ENCODE data around the gene GALNT17.

GALNT17 gene

DNA sequence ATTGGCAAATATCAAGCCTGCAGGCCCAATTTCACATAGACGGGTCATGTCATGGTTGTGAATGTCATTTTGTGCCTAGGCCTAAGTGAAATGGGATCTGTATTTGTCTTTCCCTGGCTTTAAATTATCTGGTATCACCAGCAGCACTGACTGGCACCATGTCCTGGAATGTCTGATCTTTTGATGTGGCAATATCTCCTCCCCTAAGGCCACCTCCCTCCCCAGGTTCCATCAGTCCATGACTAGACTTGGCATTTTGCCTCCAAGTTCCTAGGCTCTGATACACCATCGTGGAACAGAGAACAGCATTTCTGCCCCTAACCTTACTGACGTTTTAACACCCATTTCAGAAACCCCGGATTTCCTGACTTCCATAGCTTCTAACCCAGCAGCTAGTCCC, 513.9 kb downstream of the GALNT17 start:
- no peak for DNase-seq

DNA sequence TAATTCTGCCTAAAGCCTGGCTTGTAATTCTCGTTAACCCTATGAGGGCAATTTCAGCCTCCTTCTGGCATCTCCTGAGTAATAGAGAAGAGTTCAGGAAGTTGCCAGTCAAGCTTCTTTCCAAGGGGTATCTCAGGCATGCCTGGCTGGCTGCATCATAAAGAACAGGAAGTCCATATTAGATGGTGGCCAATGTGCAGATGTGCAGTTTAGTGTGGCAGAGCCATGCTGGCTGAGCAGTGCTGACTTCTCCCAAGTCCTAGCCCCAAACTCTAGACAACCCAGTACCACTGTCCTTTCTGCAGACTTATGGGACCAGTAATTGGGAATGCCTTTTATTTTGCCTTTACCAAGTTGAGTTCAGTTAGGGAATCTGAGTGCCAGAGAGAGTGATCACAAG, 517.9 kb downstream of the GALNT17 start:
- DNase-seq: no peak

DNA sequence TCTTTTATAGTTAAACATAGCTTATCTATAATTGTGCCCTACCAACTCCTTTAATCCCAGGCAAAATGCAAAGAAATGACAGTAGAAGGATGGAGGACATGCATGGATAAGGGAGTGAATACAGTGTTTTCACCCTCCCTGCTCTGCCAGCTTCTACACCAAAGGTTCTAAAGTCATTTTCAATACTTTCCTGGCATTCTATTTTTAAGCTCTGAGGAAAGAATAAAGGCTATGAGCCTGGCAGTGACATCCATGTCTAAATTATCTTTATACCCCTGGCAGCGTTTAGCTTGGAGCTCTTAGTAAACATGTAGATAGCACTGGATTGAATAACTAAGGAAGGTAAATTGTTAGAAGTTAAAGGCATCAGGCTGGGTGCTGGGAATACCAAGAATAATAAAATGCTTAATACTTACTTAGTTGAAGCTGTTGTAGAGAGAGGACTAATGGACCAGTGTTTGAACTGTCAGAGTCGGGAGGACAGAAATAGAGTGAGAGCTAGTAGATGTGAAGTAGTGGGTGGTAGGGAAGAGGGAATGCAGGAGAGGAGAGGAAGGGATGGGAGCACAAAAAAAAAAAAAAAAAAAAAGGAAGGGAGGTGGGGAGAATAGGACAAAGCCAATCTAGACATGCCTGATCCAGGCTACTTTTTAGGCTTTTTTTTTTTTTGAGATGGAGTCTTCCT, 518.9 kb downstream of the GALNT17 start:
- DNase-seq: no peak

DNA sequence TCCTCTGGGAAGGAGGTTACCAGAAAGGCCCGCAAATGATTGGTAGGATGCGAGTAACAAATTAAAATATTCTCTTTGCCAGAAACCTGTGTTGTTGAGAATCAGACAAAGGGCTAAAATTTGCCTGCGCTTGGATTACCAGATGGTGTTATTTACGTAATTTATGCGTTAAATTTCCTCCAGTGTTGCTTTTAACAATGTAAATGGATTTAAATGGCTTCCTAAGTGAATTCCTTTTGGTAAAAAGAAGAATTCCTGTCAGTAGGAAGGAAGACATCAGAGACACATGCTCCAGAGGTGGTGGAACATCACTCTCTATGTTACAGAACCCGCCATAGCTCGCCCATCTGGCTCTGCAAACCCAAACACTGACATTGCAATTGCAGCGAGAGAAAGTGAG, 520.6 kb downstream of the GALNT17 start:
- no peak for DNase-seq

DNA sequence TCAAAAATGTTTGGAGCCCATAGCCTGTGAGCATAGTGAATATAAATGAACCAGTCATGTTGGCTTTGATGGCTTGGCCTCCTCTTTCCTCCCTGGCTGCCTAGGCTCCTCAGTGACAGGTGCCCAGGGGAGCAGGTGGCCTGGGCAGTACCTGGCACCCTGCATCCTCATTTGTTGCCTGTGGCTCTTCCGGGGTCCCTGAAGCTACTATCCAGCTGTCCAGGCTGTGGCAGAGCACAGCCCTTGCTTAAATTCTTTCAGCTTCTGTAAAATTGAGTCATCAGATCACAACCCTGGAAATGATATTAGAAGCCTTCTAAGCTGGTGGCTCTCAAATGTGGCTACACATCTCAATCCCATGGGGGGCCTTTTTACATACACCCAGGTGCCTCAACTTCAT, 525.4 kb downstream of the GALNT17 start:
- DNase-seq: no peak

DNA sequence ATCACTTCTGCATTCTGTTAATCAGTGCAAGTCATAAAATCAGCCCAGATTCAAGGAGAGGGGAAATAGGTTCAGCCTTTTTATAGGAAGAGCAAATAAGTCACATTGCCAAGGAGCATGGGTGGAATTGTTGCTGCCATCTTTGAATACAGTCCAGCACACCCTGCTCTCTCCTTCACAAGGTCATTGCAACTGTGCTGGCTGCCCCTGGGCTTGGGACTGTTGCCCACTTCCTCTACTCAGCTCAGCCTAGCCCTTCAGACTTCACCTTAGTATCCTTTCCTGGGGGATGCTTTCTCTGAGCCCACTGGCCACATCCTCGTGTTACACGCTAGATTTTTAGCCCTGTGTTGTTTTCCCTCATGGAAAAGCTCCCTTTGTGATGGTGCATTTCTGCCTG, 527.7 kb downstream of the GALNT17 start:
- no peak for DNase-seq

GRCh38 chr7:71661671-71662224, 529.8 kb downstream of the GALNT17 start:
- no peak for DNase-seq

GRCh38 chr7:71665716-71666115, 533.8 kb downstream of the GALNT17 start:
- DNase-seq: no peak

DNA sequence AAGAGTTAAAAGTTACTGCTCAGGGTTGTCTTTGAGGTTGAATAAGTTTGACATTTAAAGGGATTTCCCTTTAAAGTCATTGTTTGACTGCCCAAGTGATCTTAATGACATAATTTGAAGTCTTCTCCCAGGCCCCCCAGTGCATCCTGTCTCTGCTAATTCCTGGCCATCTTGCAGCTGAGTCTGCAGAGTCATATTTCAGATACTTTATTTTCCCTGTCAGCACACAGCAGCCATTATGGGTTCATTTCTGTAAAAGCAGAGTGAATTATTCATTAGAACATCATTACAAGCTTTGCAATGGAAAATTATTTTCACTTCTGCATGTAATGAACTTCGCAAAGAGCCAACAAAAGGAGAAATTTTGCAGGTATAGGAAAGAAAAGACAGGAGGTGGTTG, 536.6 kb downstream of the GALNT17 start:
- no peak for DNase-seq

GRCh38 chr7:71679480-71679879, 547.5 kb downstream of the GALNT17 start:
- DNase-seq: no peak

DNA sequence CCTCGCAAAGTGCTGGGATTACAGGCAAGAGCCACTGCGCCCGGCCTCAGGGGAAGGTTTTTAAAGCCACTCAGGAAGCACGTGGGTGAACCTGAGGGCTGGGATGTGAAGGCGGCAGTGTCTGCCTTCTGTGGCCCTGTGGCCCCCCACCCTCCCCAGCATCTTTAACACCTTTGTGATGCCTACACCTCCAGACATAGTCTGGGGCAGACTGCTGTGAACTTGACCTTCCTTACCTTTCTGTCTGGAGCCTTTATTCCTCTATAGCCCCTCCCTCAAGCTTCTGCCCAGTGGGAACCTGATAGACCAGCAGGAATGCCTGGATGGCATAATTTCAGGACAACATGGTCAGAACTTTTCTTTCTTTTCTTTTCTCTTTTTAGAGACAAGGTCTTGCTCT, 550.2 kb downstream of the GALNT17 start:
- DNase-seq: no peak

- no peak for DNase-seq
These were observed 551.2 kb downstream of the GALNT17 start for GRCh38 chr7:71682841-71683781.

GRCh38 chr7:71687286-71687685, 555.3 kb downstream of the GALNT17 start:
- no peak for DNase-seq

- no peak for DNase-seq
These were observed 556.1 kb downstream of the GALNT17 start for GRCh38 chr7:71687831-71688599.

DNA sequence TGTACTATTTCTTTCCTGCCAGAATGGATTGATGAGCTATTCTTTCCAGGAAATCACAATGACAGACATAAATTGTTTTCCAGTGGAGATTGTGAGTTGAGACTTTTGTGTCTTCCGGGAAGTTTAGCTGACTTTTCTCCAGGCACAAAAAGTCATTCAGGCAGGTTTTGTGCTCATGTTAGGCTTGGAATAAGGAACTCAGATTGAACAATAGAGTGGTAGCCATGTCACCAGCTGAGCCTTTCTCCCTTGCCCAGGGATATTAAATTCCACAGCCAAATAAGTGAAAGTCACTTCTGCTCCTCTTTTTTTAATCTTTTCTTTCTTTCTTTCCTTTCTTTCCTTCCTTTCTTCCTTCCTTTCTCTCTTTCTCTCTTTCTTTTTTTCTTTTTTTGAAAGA, 559.6 kb downstream of the GALNT17 start:
- DNase-seq: no peak

DNA sequence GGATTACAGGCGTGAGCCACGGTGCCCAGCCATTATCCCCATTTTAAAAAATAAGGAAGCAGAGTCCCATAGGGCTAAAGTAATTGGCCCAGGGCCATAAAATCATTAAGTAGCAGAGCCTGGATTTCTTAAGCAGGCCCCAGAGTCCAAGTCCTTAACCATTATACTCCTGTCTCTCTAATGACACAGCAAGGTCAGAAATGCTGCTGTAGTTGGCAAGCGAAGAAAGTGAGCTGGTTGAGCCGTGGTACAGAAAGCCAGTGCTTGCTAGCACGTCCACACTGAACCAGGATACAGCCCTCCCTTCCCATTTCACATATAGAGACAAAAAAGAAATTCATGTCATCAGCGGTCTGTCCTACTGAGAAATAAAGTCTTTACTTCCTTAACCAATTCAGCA, 562.7 kb downstream of the GALNT17 start:
- DNase-seq: no peak

GRCh38 chr7:71695186-71695585, 563.2 kb downstream of the GALNT17 start:
- no peak for DNase-seq

DNA sequence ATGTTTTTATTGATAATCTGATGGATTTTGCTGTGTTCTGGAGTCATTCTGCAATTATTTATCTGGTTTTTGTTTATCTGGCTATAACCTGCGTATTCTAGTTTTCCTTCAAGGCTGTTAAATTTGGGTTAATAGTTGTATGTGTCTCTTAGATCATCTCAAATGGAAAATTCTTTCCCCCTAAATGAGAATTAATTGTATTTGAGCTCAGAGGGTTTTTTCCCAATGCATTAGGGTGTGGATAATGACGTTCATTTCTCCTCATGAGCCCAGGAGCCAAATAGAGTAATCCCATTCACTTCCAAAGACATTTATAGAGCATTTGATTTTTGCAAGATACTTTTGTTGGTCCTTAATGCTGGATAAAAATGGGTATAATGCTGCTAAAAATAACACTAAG, 564.6 kb downstream of the GALNT17 start:
- DNase-seq: no peak

DNA sequence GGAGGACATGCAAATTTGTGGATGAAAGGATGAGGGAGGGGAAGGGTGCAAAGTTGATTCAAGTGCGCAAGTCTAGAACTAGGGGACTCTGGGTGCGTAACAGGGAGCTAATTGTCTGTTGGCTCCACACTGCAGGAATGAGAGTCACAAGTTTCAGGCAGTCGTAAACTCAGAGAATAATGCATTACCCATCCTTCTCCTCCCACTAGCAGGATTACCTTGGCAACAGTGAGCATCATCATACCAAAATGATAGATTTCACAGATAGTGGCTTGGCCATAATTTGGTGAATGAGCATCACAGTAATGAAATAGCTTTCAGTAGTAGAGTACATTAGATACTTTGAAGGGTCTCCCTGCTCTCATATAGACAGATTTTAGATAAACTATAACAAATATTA, 565.5 kb downstream of the GALNT17 start:
- no peak for DNase-seq

DNA sequence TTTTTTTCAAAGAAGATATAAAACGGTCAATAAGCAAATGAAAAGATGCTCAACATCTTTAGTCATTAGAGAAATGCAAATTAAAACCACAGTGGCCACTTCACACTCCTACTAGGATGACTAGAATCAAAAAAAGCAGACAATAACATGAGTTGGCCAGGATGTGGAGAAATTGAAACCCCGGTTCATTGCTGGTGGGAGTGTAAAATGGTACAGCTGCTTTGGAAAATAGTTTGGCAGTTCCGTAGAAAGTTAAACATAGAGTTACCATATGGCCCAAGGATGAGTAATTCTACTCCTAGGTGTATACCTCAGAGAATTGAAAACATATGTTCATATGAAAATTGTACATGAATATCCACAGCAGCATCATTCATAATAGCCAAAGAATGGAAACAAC, 573.3 kb downstream of the GALNT17 start:
- DNase-seq: no peak

DNA sequence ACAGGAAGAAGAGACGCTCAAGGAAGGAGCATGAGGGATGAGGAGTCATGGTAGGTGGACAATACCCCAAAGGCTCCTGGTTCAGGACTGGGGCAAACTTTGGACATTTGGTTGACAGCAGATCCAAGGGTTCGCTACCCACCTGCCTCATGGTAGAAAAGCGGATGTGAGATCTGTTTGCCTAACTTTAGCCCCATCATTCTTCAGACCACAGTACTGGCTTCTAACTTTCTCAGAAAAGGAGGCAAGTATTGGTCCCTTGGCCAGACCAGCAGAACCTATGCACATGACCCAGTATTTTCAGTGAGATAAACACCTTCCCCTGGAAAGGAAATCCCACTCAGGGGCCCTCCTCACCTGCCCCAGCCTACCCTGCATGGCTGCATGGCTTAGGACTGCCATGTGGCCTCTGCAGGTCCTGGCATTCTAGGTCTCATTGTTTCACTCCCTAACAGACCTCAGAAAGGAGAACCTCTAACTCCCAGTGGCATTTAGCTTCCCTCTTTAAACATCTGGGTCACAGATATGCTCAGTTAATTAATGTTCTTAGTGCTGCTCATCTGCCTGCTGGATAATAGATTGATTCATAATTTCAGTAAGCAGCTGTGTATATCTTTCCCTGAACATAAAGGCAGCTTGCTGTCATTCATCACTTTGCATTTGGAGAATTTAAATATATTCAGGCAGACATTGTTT, 574.1 kb downstream of the GALNT17 start:
- no peak for DNase-seq

DNA sequence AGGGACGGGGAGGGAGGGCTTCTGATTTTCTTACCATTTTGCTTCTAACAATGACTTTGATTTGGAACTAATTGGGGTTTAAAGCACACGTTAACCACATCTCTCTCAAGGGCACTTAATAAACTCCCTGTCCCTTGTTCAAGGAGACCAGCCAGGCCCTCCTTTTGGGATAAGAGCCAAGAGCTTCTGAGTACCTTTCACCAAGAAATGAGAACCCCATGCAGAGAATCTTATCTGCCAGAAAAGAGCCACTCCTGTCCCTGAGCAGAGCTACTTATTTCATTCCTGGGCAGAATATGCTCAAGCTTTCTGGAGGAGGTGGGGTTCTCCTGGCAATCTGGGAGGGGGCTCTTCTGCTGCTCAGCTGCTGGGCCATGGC, 574.6 kb downstream of the GALNT17 start:
- DNase-seq: no peak

GRCh38 chr7:71707041-71707440, 575.1 kb downstream of the GALNT17 start:
- no peak for DNase-seq

All from stimulated activated CD4-positive, alpha-beta T cell treated with anti-CD3 and anti-CD28 coated beads, Interleukin-15, amount 100 ng/mL, for 24 hours (primary cell).